ENCODE measurements around the gene EML4. TPM values are rescaled to one million over a fixed set of nuclear protein-coding genes. Genes with fewer than 3 reads are reported as not detected.
A peak's percentile ranks its signal among the peaks of the same experiment; 100 is the strongest.

EML4 gene
- polyA plus RNA-seq, 1 experiment = 81.0 TPM

GRCh38 chr2:42309366-42309765, 140.2 kb downstream of the EML4 start:
- TF ChIP-seq CTCF (IDR thresholded peaks at IDR 0.05; ENCODE audit: low read depth, low read length) = no peak
- no peak overlapping the region for H3K27ac ChIP-seq (ENCODE audit: low read depth, low read length)
- no peak for DNase-seq (ENCODE audit: low read depth, low spot score)
- no peaks in the 10 kb centered on the region for H3K27me3 ChIP-seq (ENCODE audit: control insufficient read depth, insufficient read depth, low read length)
- POLR2A ChIA-PET = interaction anchor here (0.7 kb wide), 1 partner anchor 53 kb away, joined by 5 read pairs; no protein-coding TSS in a partner anchor
- H3K9me3 ChIP-seq (ENCODE audit: control insufficient read depth, insufficient read depth, low read length) = no peaks in the 10 kb centered on the region
- CTCF ChIA-PET = interaction anchor here (0.6 kb wide), 1 partner anchor 15 kb away, joined by 5 read pairs; no protein-coding TSS in a partner anchor
- H3K4me3 ChIP-seq (ENCODE audit: low read depth, low read length) = no peak overlapping the region

- POLR2A ChIA-PET = no interaction called here
- H3K27ac ChIP-seq (ENCODE audit: low read depth, low read length) = no peak overlapping the region
- no peak for TF ChIP-seq CTCF (IDR thresholded peaks at IDR 0.05; ENCODE audit: low read depth, low read length)
- DNase-seq (ENCODE audit: low read depth, low spot score) = no peak
- CTCF ChIA-PET = no interaction called here
- no peaks in the 10 kb centered on the region for H3K27me3 ChIP-seq (ENCODE audit: control insufficient read depth, insufficient read depth, low read length)
- H3K4me3 ChIP-seq (ENCODE audit: low read depth, low read length) = no peak overlapping the region
- no peaks in the 10 kb centered on the region for H3K9me3 ChIP-seq (ENCODE audit: control insufficient read depth, insufficient read depth, low read length)
These were observed 140.9 kb downstream of the EML4 start for GRCh38 chr2:42310007-42310515.

- no peak for DNase-seq (ENCODE audit: low read depth, low spot score)
- Histone ChIP-seq H3K27ac (ENCODE audit: low read depth, low read length) (no peak overlapping the region), H3K9me3 (ENCODE audit: control insufficient read depth, insufficient read depth, low read length) (no peaks in the 10 kb centered on the region), H3K4me3 (ENCODE audit: low read depth, low read length) (no peak overlapping the region), H3K27me3 (ENCODE audit: control insufficient read depth, insufficient read depth, low read length) (no peaks in the 10 kb centered on the region)
- no peak for TF ChIP-seq CTCF (IDR thresholded peaks at IDR 0.05; ENCODE audit: low read depth, low read length)
- POLR2A ChIA-PET = no interaction called here
- CTCF ChIA-PET = no interaction called here
These were observed 143.0 kb downstream of the EML4 start for GRCh38 chr2:42312106-42312505.

- H3K4me3 ChIP-seq (ENCODE audit: low read depth, low read length) = no peak overlapping the region
- POLR2A ChIA-PET = interaction anchor here (0.8 kb wide), 1 partner anchor 14 kb away, joined by 3 read pairs; no protein-coding TSS in a partner anchor
- CTCF ChIA-PET = interaction anchor here (1.7 to 2.0 kb wide), 2 partner anchors 14 to 219 kb away, joined by 7 to 9 read pairs; no protein-coding TSS in a partner anchor
These were observed 145.8 kb downstream of the EML4 start for GRCh38 chr2:42314892-42315468.

More at GRCh38 chr2:42314892-42315468, 145.8 kb downstream of the EML4 start:
- peak; percentile 85 for DNase-seq (ENCODE audit: low read depth, low spot score)
- Histone ChIP-seq H3K27ac (ENCODE audit: low read depth, low read length) (peak overlapping the region; percentile 90), H3K27me3 (ENCODE audit: control insufficient read depth, insufficient read depth, low read length) (no peaks in the 10 kb centered on the region), H3K9me3 (ENCODE audit: control insufficient read depth, insufficient read depth, low read length) (no peaks in the 10 kb centered on the region)
- TF ChIP-seq CTCF (IDR thresholded peaks at IDR 0.05; ENCODE audit: low read depth, low read length) = no peak
